Glutamatergic neuron (in vitro differentiated cells): ENCODE measurements around the gene QRFP. TPM values are rescaled to one million over a fixed set of nuclear protein-coding genes. Genes with fewer than 3 reads are reported as not detected.

Experiments
- DNase-seq: peaks from one replicate; pipeline ENCODE4 v3.0.0; 2022
- H3K27ac Mint-ChIP-seq: one replicate; pipeline ENCODE4 v1.8.0; 2020; ENCODE audit warnings: mild to moderate bottlenecking, mixed read lengths, inconsistent platforms; ENCODE audit not compliant: unreplicated experiment
- H3K27me3 Mint-ChIP-seq: one replicate; pipeline ENCODE4 v1.8.0; 2020; ENCODE audit warnings: mild to moderate bottlenecking, moderate library complexity, mixed read lengths, inconsistent platforms; ENCODE audit not compliant: unreplicated experiment
- H3K36me3 Mint-ChIP-seq: one replicate; pipeline ENCODE4 v1.8.0; 2020; ENCODE audit warnings: mild to moderate bottlenecking, mixed read lengths, inconsistent platforms; ENCODE audit not compliant: unreplicated experiment
- H3K4me1 Mint-ChIP-seq: one replicate; pipeline ENCODE4 v1.8.0; 2020; ENCODE audit warnings: mild to moderate bottlenecking, low read depth, mixed read lengths, inconsistent platforms; ENCODE audit not compliant: unreplicated experiment
- H3K4me3 Mint-ChIP-seq: one replicate; pipeline ENCODE4 v1.8.0; 2020; ENCODE audit warnings: mild to moderate bottlenecking, mixed read lengths, inconsistent platforms; ENCODE audit not compliant: unreplicated experiment
- H3K9me3 Mint-ChIP-seq: one replicate; pipeline ENCODE4 v1.8.0; 2020; ENCODE audit warnings: mild to moderate bottlenecking, moderate library complexity, mixed read lengths, inconsistent platforms; ENCODE audit not compliant: unreplicated experiment
- total RNA-seq: library from RNA; stranded (reverse); fragmentation: NEBNext Ultra II Directional; extraction: Animal tissue kit (Norgen Biotek cat#: 25700); gene quantifications from one replicate; pipeline ENCODE4 v1.2.1, GENCODE V29; 2021; ENCODE audit not compliant: unreplicated experiment
- TF ChIP-seq, protein P1 (sequence below): fragments of 200-600 bp; sonication (generic); IDR thresholded peaks from one replicate; pipeline ENCODE4 v1.5.0; 2021; ENCODE audit not compliant: partially characterized antibody, unreplicated experiment

QRFP gene
- total RNA-seq, 1 donor from 2014 or later = not detected

DNA sequence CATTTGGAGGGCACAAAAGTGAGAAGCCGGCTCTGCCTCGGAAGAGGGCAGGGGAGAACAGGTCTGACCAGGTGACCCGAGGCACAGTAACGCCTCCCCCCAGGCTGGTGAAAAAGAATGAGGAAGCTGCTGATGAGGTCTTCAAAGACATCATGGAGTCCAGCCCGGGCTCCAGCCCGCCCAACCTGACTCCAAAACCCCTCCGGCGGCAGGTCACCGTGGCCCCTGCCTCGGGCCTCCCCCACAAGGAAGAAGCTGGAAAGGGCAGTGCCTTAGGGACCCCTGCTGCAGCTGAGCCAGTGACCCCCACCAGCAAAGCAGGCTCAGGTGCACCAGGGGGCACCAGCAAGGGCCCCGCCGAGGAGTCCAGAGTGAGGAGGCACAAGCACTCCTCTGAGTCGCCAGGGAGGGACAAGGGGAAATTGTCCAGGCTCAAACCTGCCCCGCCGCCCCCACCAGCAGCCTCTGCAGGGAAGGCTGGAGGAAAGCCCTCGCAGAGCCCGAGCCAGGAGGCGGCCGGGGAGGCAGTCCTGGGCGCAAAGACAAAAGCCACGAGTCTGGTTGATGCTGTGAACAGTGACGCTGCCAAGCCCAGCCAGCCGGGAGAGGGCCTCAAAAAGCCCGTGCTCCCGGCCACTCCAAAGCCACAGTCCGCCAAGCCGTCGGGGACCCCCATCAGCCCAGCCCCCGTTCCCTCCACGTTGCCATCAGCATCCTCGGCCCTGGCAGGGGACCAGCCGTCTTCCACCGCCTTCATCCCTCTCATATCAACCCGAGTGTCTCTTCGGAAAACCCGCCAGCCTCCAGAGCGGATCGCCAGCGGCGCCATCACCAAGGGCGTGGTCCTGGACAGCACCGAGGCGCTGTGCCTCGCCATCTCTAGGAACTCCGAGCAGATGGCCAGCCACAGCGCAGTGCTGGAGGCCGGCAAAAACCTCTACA, 11.8 kb downstream of the QRFP start:
- Mint-ChIP-seq H3K4me1 (peaks cover 1% of the 10 kb centered on the region), H3K27me3 (peaks cover 10% of the 10 kb centered on the region), H3K36me3 (peaks cover 5% of the 10 kb centered on the region), H3K27ac (peak overlapping the region; percentile 48), H3K4me3 (no peak overlapping the region), H3K9me3 (peaks cover 8% of the 10 kb centered on the region)
- TF ChIP-seq, protein P1, sequence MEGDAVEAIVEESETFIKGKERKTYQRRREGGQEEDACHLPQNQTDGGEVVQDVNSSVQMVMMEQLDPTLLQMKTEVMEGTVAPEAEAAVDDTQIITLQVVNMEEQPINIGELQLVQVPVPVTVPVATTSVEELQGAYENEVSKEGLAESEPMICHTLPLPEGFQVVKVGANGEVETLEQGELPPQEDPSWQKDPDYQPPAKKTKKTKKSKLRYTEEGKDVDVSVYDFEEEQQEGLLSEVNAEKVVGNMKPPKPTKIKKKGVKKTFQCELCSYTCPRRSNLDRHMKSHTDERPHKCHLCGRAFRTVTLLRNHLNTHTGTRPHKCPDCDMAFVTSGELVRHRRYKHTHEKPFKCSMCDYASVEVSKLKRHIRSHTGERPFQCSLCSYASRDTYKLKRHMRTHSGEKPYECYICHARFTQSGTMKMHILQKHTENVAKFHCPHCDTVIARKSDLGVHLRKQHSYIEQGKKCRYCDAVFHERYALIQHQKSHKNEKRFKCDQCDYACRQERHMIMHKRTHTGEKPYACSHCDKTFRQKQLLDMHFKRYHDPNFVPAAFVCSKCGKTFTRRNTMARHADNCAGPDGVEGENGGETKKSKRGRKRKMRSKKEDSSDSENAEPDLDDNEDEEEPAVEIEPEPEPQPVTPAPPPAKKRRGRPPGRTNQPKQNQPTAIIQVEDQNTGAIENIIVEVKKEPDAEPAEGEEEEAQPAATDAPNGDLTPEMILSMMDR = no peak
- no peak for DNase-seq

DNA sequence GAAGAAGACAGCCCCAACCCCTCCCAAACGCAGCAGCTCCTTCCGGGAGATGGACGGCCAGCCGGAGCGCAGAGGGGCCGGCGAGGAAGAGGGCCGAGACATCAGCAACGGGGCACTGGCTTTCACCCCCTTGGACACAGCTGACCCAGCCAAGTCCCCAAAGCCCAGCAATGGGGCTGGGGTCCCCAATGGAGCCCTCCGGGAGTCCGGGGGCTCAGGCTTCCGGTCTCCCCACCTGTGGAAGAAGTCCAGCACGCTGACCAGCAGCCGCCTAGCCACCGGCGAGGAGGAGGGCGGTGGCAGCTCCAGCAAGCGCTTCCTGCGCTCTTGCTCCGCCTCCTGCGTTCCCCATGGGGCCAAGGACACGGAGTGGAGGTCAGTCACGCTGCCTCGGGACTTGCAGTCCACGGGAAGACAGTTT, 12.5 kb downstream of the QRFP start:
- H3K36me3 Mint-ChIP-seq = peaks cover 5% of the 10 kb centered on the region
- H3K27me3 Mint-ChIP-seq = peaks cover 10% of the 10 kb centered on the region
- H3K4me1 Mint-ChIP-seq = no peaks in the 10 kb centered on the region
- no peak overlapping the region for H3K27ac Mint-ChIP-seq
- TF ChIP-seq, protein P1 = no peak
- no peak for DNase-seq
- no peak overlapping the region for H3K4me3 Mint-ChIP-seq
- peaks cover 8% of the 10 kb centered on the region for H3K9me3 Mint-ChIP-seq

DNA sequence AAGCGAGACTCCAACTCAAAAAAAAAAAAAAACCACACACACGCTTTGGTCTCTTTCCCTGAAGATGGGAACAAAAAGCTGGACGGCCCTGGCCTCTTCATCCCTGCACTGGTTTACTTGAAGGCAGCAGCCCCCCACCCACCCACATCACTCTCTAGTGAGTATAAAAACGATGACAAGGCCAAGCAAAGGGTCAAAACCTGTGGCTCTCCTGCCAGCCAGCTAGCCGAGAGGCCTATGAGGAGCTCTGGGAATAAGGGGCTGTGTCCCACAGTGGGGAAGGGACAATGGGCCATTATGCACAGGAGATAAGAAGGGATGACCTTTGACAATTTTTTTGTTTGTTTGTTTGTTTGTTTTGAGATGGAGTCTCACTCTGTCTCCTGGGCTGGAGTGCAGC, 13.1 kb downstream of the QRFP start:
- TF ChIP-seq, protein P1 = no peak
- no peak overlapping the region for H3K4me3 Mint-ChIP-seq
- peaks cover 5% of the 10 kb centered on the region for H3K36me3 Mint-ChIP-seq
- DNase-seq = no peak
- H3K27me3 Mint-ChIP-seq = peaks cover 10% of the 10 kb centered on the region
- H3K9me3 Mint-ChIP-seq = peaks cover 8% of the 10 kb centered on the region
- H3K4me1 Mint-ChIP-seq = no peaks in the 10 kb centered on the region
- no peak overlapping the region for H3K27ac Mint-ChIP-seq

DNA sequence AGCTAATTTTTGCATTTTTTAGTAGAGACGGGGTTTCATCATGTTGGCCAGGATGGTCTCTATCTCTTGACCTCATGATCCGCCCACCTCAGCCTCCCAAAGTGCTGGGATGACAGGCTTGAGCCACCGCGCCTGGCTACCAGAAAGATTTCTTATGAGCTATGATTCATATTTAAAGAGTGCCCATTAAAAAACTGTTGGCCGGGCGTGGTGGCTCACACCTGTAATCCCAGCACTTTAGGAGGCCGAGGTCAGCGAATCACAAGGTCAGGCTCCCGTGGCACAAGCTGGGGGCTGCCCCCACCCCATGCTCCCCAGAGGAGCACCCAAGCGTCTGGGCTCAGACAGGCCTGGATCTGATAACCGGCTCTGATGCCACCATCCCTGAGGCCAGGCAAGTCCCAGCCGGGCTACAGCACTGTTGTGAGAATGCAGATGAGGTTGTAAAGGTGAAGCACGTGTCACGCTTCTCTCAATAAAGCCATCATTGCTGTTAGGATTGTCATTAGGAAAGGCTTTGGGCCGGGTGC, 13.9 kb downstream of the QRFP start:
- no peak overlapping the region for H3K27ac Mint-ChIP-seq
- H3K9me3 Mint-ChIP-seq = peaks cover 8% of the 10 kb centered on the region
- no peak for DNase-seq
- H3K36me3 Mint-ChIP-seq = peaks cover 5% of the 10 kb centered on the region
- TF ChIP-seq, protein P1 = no peak
- no peak overlapping the region for H3K4me3 Mint-ChIP-seq
- H3K27me3 Mint-ChIP-seq = peaks cover 10% of the 10 kb centered on the region
- H3K4me1 Mint-ChIP-seq = no peaks in the 10 kb centered on the region

DNA sequence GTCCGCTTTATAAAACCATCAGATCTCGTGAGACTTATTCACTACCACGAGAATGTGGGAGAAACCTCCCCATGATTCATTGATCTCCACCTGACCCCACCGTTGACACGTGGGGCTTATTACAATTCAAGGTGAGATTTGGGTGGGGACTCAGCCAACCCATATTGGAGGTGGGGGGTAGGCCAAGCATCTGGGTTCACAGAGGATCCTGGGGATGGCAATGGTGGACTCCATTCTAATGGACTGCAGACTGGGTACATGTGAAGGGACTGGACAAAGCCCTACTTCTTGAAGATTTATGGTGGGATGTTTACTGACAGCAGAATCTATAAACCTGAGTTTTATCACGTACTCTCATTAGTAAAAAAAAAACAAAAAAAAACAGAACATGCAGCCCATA, 15.1 kb downstream of the QRFP start:
- Mint-ChIP-seq H3K9me3 (peaks cover 6% of the 10 kb centered on the region), H3K27ac (peak overlapping the region; percentile 15), H3K4me1 (no peaks in the 10 kb centered on the region), H3K27me3 (peaks cover 8% of the 10 kb centered on the region), H3K4me3 (no peak overlapping the region), H3K36me3 (no peaks in the 10 kb centered on the region)
- TF ChIP-seq, protein P1 = no peak
- no peak for DNase-seq
